Transverse colon (tissue), 4 donors: ENCODE results near the gene SRM. TPM values are rescaled to one million over a fixed set of nuclear protein-coding genes. Genes with fewer than 3 reads are reported as not detected.

ENCODE experiments used
- DNase-seq: peaks from one replicate; pipeline ENCODE4 v3.0.0-alpha.2; 2019
- H3K27ac ChIP-seq, 4 donors: fragments of 200-600 bp; sonication (generic); 2 replicates each; pipeline ENCODE4 v1.5.1; 2016 to 2018; ENCODE audit warnings: inconsistent platforms in 4 of 4
- H3K27me3 ChIP-seq: fragments of 200-600 bp; sonication (generic); 2 replicates; pipeline ENCODE4 v1.5.1; 2017; ENCODE audit warnings: inconsistent platforms
- H3K36me3 ChIP-seq, 4 donors: fragments of 200-600 bp; sonication (generic); 2 replicates each; pipeline ENCODE4 v1.5.1; 2017 to 2019; ENCODE audit warnings: inconsistent platforms in 4 of 4
- H3K4me1 ChIP-seq, 4 donors: fragments of 200-600 bp; sonication (generic); 2 replicates each; pipeline ENCODE4 v1.5.1; 2017 to 2020; ENCODE audit warnings: inconsistent platforms in 4 of 4
- H3K4me3 ChIP-seq, 4 donors: fragments of 200-600 bp; sonication (generic); 1 replicate in 1 of 4; 2 replicates in 3 of 4; pipeline versions ENCODE4 v1.5.1 to v1.6.1; 2017 to 2019; ENCODE audit warnings: inconsistent platforms in 4 of 4
- H3K9me3 ChIP-seq, 2 donors: fragments of 200-600 bp; sonication (generic); 2 replicates each; pipeline ENCODE4 v1.5.1; 2017 to 2019; ENCODE audit warnings: inconsistent platforms in 2 of 2
- EP300 ChIP-seq: sonication (generic); formaldehyde crosslinking; IDR thresholded peaks from one replicate; pipeline ENCODE4 v1.6.1; 2017; ENCODE audit warnings: antibody characterized with exemption, low read depth
- POLR2A ChIP-seq: fragments of 450-650 bp; IDR thresholded peaks from one replicate; pipeline ENCODE4 v1.6.1; 2016; ENCODE audit warnings: antibody characterized with exemption, mild to moderate bottlenecking, moderate library complexity
- POLR2AphosphoS5 ChIP-seq, 3 donors: sonication (generic); formaldehyde crosslinking; IDR thresholded peaks; one replicate each; pipeline ENCODE4 v1.6.1; 2016; ENCODE audit warnings: antibody characterized with exemption in 3 of 3
- WGBS, 2 donors: methylation state at CpG; one replicate each; pipeline ENCODE4 v1.1.5; 2018; ENCODE audit warnings: low coverage in 1 of 2; 5-methylcytosine and 5-hydroxymethylcytosine counted together
- in situ Hi-C, 4 donors: fragments of 200-750 bp; cut with MboI; loops; one replicate each; pipeline versions ENCODE4 v1.15.0 to v1.15.1; 2017; ENCODE audit warnings: low sequenced_read_pairs in 3 of 4, low pct_ligation_motif_present in 1 of 4, low pct_unique_long_range_greater_than_20kb in 1 of 4
- intact Hi-C: fragments of 100-400 bp; cut with DNase I; formaldehyde crosslinking; loops from one replicate; pipeline ENCODE4 v1.15.1; 2023; ENCODE audit warnings: low total_unique reads
- total RNA-seq, 4 donors: library from RNA; depleted of rRNA; stranded (reverse); fragments of >200 nt; gene quantifications; one replicate each; pipeline ENCODE4 v1.1.0, GENCODE V29; 2016
- TF ChIP-seq, protein P1 (sequence below), 5 experiments: fragments of 200-600 bp in 3 of 5; fragments of 450-650 bp in 2 of 5; sonication (generic) in 3 of 5; IDR thresholded peaks; 1 replicate in 2 of 5; 2 replicates in 3 of 5; pipeline ENCODE4 v1.5.1; 2016 to 2017; ENCODE audit warnings: antibody characterized with exemption in 5 of 5, inconsistent platforms in 3 of 5, mild to moderate bottlenecking in 2 of 5, moderate library complexity in 1 of 5

SRM gene
- total RNA-seq, 4 donors from 2014 or later = 13.0 to 25.1 (median 20.3) TPM

DNA sequence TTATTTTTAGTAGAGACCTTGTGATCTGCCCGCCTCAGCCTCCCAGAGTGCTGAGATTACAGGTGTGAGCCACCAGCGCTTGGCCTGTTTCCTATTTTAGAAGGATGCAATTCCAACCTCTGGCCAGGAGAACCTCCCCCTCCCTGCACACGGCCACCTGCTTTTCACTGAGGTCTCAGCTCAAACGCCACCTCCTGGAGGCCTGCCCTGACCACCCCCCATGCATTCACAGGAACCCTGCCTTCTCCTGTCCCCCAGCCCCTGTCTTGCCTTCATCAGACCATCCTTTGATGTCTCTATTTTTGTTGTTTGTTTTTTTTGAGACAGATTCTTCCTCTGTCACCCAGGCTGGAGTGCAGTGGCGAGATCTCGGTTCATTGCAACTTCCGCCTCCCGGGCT, 2.3 kb downstream of the SRM start:
- no peak for DNase-seq
- in situ Hi-C loops (no loop called here), intact Hi-C loops (no loop called here)
- H3K4me3 ChIP-seq = no peak overlapping the region
- WGBS, 2 donors = 89 to 100% methylated on average over 4 to 8 of the region's 8 CpGs
- no peaks in the 10 kb centered on the region for H3K9me3 ChIP-seq
- H3K27ac ChIP-seq = no peak overlapping the region
- TF ChIP-seq, protein P1, sequence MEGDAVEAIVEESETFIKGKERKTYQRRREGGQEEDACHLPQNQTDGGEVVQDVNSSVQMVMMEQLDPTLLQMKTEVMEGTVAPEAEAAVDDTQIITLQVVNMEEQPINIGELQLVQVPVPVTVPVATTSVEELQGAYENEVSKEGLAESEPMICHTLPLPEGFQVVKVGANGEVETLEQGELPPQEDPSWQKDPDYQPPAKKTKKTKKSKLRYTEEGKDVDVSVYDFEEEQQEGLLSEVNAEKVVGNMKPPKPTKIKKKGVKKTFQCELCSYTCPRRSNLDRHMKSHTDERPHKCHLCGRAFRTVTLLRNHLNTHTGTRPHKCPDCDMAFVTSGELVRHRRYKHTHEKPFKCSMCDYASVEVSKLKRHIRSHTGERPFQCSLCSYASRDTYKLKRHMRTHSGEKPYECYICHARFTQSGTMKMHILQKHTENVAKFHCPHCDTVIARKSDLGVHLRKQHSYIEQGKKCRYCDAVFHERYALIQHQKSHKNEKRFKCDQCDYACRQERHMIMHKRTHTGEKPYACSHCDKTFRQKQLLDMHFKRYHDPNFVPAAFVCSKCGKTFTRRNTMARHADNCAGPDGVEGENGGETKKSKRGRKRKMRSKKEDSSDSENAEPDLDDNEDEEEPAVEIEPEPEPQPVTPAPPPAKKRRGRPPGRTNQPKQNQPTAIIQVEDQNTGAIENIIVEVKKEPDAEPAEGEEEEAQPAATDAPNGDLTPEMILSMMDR (IDR thresholded peaks at IDR 0.05) = no peak
- TF ChIP-seq POLR2A = no peak
- TF ChIP-seq POLR2AphosphoS5 (IDR thresholded peaks at IDR 0.05) = no peak
- no peak for TF ChIP-seq EP300
- no peaks in the 10 kb centered on the region for H3K27me3 ChIP-seq
- peaks cover 10 to 26% (median 19%) of the 10 kb centered on the region in 4 donors for H3K4me1 ChIP-seq
- H3K36me3 ChIP-seq = peaks cover 0 to 6% (median 0%) of the 10 kb centered on the region in 4 donors

DNA sequence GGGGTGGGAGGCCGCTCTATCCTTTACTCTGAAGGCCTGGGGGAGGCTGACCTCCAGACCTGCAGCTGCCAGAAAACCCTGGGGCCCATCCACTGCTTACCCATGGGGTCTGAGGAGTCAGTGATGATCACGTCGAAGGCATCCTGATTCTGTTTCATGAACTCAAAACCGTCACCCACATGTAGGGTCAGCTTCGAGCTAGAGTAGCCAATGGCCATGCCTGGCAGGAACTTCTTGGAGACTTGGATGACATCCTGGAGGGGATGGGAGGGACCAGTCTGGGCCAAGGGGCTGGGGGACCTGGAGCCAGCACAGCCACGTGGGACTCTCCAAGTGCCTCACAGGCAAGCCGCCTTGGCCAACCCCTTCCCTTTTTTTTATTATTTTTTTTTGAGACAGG, 3.3 kb downstream of the SRM start:
- Histone ChIP-seq H3K4me1 (peaks cover 10 to 26% (median 19%) of the 10 kb centered on the region in 4 donors), H3K27me3 (no peaks in the 10 kb centered on the region), H3K4me3 (no peak overlapping the region)

DNA sequence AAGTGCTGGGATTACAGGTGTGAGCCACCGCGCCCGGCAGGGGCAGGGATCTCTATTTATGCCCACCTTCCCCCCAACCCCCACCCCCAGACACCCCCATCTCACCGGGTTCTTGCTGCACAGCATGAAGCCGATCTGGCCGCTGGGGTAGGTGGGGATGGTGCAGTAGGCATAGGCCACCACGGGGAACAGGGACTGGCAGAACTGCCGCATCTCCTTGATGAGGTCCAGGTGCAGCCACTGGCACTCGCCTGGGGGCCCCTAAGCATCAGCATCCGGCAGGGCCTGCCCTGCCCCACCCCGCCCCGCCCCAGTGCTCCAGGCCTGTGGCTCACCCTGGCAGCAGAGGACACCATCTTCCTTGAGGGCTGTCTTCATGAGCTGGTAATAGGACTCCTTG, 4.1 kb downstream of the SRM start:
- TF ChIP-seq POLR2AphosphoS5 (IDR thresholded peaks at IDR 0.05) (no peak), EP300 (no peak), POLR2A (no peak)
- TF ChIP-seq, protein P1 (IDR thresholded peaks at IDR 0.05) = no peak
- no peak for DNase-seq
- Histone ChIP-seq H3K27me3 (no peaks in the 10 kb centered on the region), H3K4me3 (no peak overlapping the region), H3K9me3 (no peaks in the 10 kb centered on the region), H3K4me1 (peaks cover 6 to 19% (median 12%) of the 10 kb centered on the region in 4 donors), H3K27ac (no peak overlapping the region), H3K36me3 (peaks cover 0 to 6% (median 0%) of the 10 kb centered on the region in 4 donors)
- intact Hi-C loops = no loop called here
- 92% methylated on average over 6 of the region's 12 CpGs; no CpG with 5 or more reads in 1 of the 2 donors for WGBS, 2 donors
- in situ Hi-C loops = no loop called here

More for the DNA sequence above, 3.3 kb downstream of the SRM start:
- no peak for TF ChIP-seq POLR2AphosphoS5 (IDR thresholded peaks at IDR 0.05)
- TF ChIP-seq POLR2A = no peak
- TF ChIP-seq, protein P1 (IDR thresholded peaks at IDR 0.05) = no peak
- TF ChIP-seq EP300 = no peak
- no peak for DNase-seq
- intact Hi-C loops = no loop called here
- in situ Hi-C loops = no loop called here
- Histone ChIP-seq H3K36me3 (peaks cover 0 to 6% (median 0%) of the 10 kb centered on the region in 4 donors), H3K27ac (no peak overlapping the region), H3K9me3 (no peaks in the 10 kb centered on the region)
- WGBS, 2 donors = 92% methylated on average over 7 of the region's 7 CpGs; no CpG with 5 or more reads in 1 of the 2 donors

- 86% methylated on average over 15 of the region's 22 CpGs; no CpG with 5 or more reads in 1 of the 2 donors for WGBS, 2 donors
These were observed 5.2 kb downstream of the SRM start for GRCh38 chr1:11054666-11055065.

More at GRCh38 chr1:11054666-11055065, 5.2 kb downstream of the SRM start:
- H3K9me3 ChIP-seq = no peaks in the 10 kb centered on the region
- H3K4me1 ChIP-seq = peaks cover 5 to 17% (median 10%) of the 10 kb centered on the region in 4 donors
- DNase-seq = no peak
- no peak overlapping the region for H3K27ac ChIP-seq
- intact Hi-C loops = no loop called here
- in situ Hi-C loops = no loop called here
- H3K27me3 ChIP-seq = no peaks in the 10 kb centered on the region
- no peak overlapping the region for H3K4me3 ChIP-seq
- H3K36me3 ChIP-seq = peaks cover 0 to 6% (median 0%) of the 10 kb centered on the region in 4 donors
- TF ChIP-seq POLR2A = no peak
- no peak for TF ChIP-seq POLR2AphosphoS5 (IDR thresholded peaks at IDR 0.05)
- no peak for TF ChIP-seq EP300
- TF ChIP-seq, protein P1 (IDR thresholded peaks at IDR 0.05) = no peak
